Hepatocyte (in vitro differentiated cells): ENCODE results near the gene PGA4. TPM values are rescaled to one million over a fixed set of nuclear protein-coding genes. Genes with fewer than 3 reads are reported as not detected.

Experiments used
- DNase-seq: peaks from one replicate; pipeline ENCODE4 v3.0.0-alpha.2; 2016; ENCODE audit warnings: low spot score
- H2AFZ ChIP-seq: fragments of 200-600 bp; sonication (generic); 2 replicates; pipeline ENCODE4 v1.6.0; 2016; ENCODE audit warnings: antibody characterized with exemption, mild to moderate bottlenecking
- H3K27ac ChIP-seq: fragments of 200-600 bp; sonication (generic); 2 replicates; pipeline ENCODE4 v1.5.1; 2016; ENCODE audit warnings: mild to moderate bottlenecking
- H3K27me3 ChIP-seq: fragments of 200-600 bp; sonication (generic); 2 replicates; pipeline ENCODE4 v1.6.1; 2016
- H3K36me3 ChIP-seq: fragments of 200-600 bp; sonication (generic); replicated peaks from 2 replicates; pipeline ENCODE4 v1.5.1; 2016; ENCODE audit warnings: low read depth; ENCODE audit not compliant: insufficient read depth
- H3K4me1 ChIP-seq: fragments of 200-600 bp; sonication (generic); 2 replicates; pipeline ENCODE4 v1.5.1; 2016; ENCODE audit warnings: mild to moderate bottlenecking, moderate library complexity; ENCODE audit not compliant: insufficient read depth
- H3K4me2 ChIP-seq: fragments of 200-600 bp; sonication (generic); 2 replicates; pipeline ENCODE4 v1.6.0; 2016
- H3K4me3 ChIP-seq: fragments of 200-600 bp; sonication (generic); 2 replicates; pipeline ENCODE4 v1.5.1; 2016; ENCODE audit warnings: mild to moderate bottlenecking
- H3K79me2 ChIP-seq: fragments of 200-600 bp; sonication (generic); 2 replicates; pipeline ENCODE4 v1.6.0; 2017; ENCODE audit warnings: mild to moderate bottlenecking
- H3K9me2 ChIP-seq: fragments of 200-600 bp; sonication (generic); replicated peaks from 2 replicates; pipeline ENCODE4 v1.6.0; 2017; ENCODE audit warnings: mild to moderate bottlenecking; ENCODE audit not compliant: insufficient read depth
- H3K9me3 ChIP-seq: fragments of 200-600 bp; sonication (generic); 2 replicates; pipeline ENCODE4 v1.5.1; 2016; ENCODE audit warnings: low read depth, mild to moderate bottlenecking
- H4K20me1 ChIP-seq: fragments of 200-600 bp; sonication (generic); 2 replicates; pipeline ENCODE4 v1.6.0; 2016; ENCODE audit warnings: mild to moderate bottlenecking; ENCODE audit not compliant: insufficient read depth, poor library complexity, severe bottlenecking
- CTCF ChIP-seq: fragments of 200-600 bp; sonication (generic); IDR thresholded peaks from 2 replicates; pipeline ENCODE4 v1.5.1; 2016; ENCODE audit warnings: antibody characterized with exemption, mild to moderate bottlenecking; ENCODE audit not compliant: poor library complexity
- EZH2 ChIP-seq: fragments of 200-600 bp; sonication (generic); IDR thresholded peaks from 2 replicates; pipeline ENCODE4 v1.6.1; 2016; ENCODE audit warnings: antibody characterized with exemption, mild to moderate bottlenecking, borderline replicate concordance
- EZH2phosphoT487 ChIP-seq: fragments of 200-600 bp; sonication (generic); IDR thresholded peaks from one replicate; pipeline ENCODE4 v1.6.1; 2018; ENCODE audit warnings: antibody characterized with exemption, mild to moderate bottlenecking, low read depth, moderate library complexity; ENCODE audit not compliant: unreplicated experiment, severe bottlenecking
- WGBS: methylation state at CpG from one replicate; pipeline ENCODE4 v1.1.6; 2016; ENCODE audit warnings: low lambda C conversion rate; ENCODE audit errors: missing lambda C conversion rate; 5-methylcytosine and 5-hydroxymethylcytosine counted together
- polyA plus RNA-seq: library from polyadenylated mRNA; unstranded; fragments of >200 nt; fragmentation: Nextera tagmentation; extraction: Ambion mirVana; gene quantifications from 2 replicates; pipeline ENCODE4 v1.2.1, GENCODE V29; 2016
- total RNA-seq: library from RNA; depleted of rRNA; stranded (reverse); fragments of >200 nt; gene quantifications from 2 replicates; pipeline ENCODE4 v1.2.3, GENCODE V29; 2014

PGA4 gene
- total and polyA plus RNA-seq, 2 experiments from 2014 or later = 2.0 to 16.2 TPM

GRCh38 chr11:61278001-61278470 lies 55.9 kb downstream of the PGA4 start:
- no peaks in the 10 kb centered on the region for H3K79me2 ChIP-seq
- WGBS = 52% methylated on average over 10 of the region's 10 CpGs
- H3K4me1 ChIP-seq = no peaks in the 10 kb centered on the region
- no peaks in the 10 kb centered on the region for H3K9me2 ChIP-seq
- H3K27ac ChIP-seq = no peak overlapping the region
- H2AFZ ChIP-seq = no peak overlapping the region
- no peaks in the 10 kb centered on the region for H4K20me1 ChIP-seq
- H3K36me3 ChIP-seq = no peaks in the 10 kb centered on the region
- H3K9me3 ChIP-seq = no peaks in the 10 kb centered on the region
- H3K27me3 ChIP-seq = no peaks in the 10 kb centered on the region
- no peak overlapping the region for H3K4me2 ChIP-seq
- no peak overlapping the region for H3K4me3 ChIP-seq
- TF ChIP-seq CTCF (no peak), EZH2 (no peak), EZH2phosphoT487 (no peak)
- no peak for DNase-seq

GRCh38 chr11:61279934-61280659 lies 58.0 kb downstream of the PGA4 start:
- Histone ChIP-seq H3K9me2 (no peaks in the 10 kb centered on the region), H2AFZ (no peak overlapping the region), H3K9me3 (no peaks in the 10 kb centered on the region), H3K27ac (no peak overlapping the region), H3K36me3 (no peaks in the 10 kb centered on the region), H3K4me2 (no peak overlapping the region), H4K20me1 (no peaks in the 10 kb centered on the region), H3K4me1 (no peaks in the 10 kb centered on the region), H3K79me2 (no peaks in the 10 kb centered on the region), H3K27me3 (no peaks in the 10 kb centered on the region), H3K4me3 (no peak overlapping the region)
- no peak for TF ChIP-seq EZH2
- no peak for TF ChIP-seq EZH2phosphoT487
- no peak for TF ChIP-seq CTCF
- WGBS = 88% methylated on average over 12 of the region's 12 CpGs
- no peak for DNase-seq

GRCh38 chr11:61280883-61281580 lies 58.9 kb downstream of the PGA4 start:
- no peak overlapping the region for H3K4me3 ChIP-seq
- no peak overlapping the region for H2AFZ ChIP-seq
- no peak for DNase-seq
- no peaks in the 10 kb centered on the region for H3K36me3 ChIP-seq
- no peaks in the 10 kb centered on the region for H3K4me1 ChIP-seq
- no peaks in the 10 kb centered on the region for H3K9me3 ChIP-seq
- no peak for TF ChIP-seq EZH2phosphoT487
- no peak for TF ChIP-seq EZH2
- TF ChIP-seq CTCF = no peak
- H3K27me3 ChIP-seq = no peaks in the 10 kb centered on the region
- no peaks in the 10 kb centered on the region for H3K9me2 ChIP-seq
- H3K79me2 ChIP-seq = no peaks in the 10 kb centered on the region
- no peak overlapping the region for H3K4me2 ChIP-seq
- 94% methylated on average over 19 of the region's 20 CpGs for WGBS
- H3K27ac ChIP-seq = no peak overlapping the region
- no peaks in the 10 kb centered on the region for H4K20me1 ChIP-seq

Other genes with a start within 250 kb of the PGA4 start
- not detected in 2 replicates for gene CD5, start 119.9 kb upstream of the PGA4 start, total RNA-seq
- gene CD5, start 119.9 kb upstream of the PGA4 start, polyA plus RNA-seq = 0.06 TPM in 1 of 2 replicates, not detected in the other
- 12.2 and 17.0 TPM in 2 replicates for gene VPS37C, start 60.9 kb upstream of the PGA4 start, total RNA-seq
- 23.0 and 26.6 TPM in 2 replicates for gene VPS37C, start 60.9 kb upstream of the PGA4 start, polyA plus RNA-seq
- gene PGA3, start 18.8 kb upstream of the PGA4 start, total RNA-seq = 0.27 and 0.48 TPM in 2 replicates
- 0.39 and 1.4 TPM in 2 replicates for gene PGA3, start 18.8 kb upstream of the PGA4 start, polyA plus RNA-seq
- 0.77 and 1.5 TPM in 2 replicates for gene PGA5, start 18.8 kb downstream of the PGA4 start, total RNA-seq
- 1.8 and 2.7 TPM in 2 replicates for gene PGA5, start 18.8 kb downstream of the PGA4 start, polyA plus RNA-seq
- 6.7 and 7.8 TPM in 2 replicates for gene VWCE, start 73.0 kb downstream of the PGA4 start, total RNA-seq
- gene VWCE, start 73.0 kb downstream of the PGA4 start, polyA plus RNA-seq = 11.0 and 13.4 TPM in 2 replicates
- gene DDB1, start 110.8 kb downstream of the PGA4 start, total RNA-seq = 207 and 215 TPM in 2 replicates
- gene DDB1, start 110.8 kb downstream of the PGA4 start, polyA plus RNA-seq = 166 and 177 TPM in 2 replicates
- gene TKFC, start 110.9 kb downstream of the PGA4 start, total RNA-seq = 41.5 and 42.3 TPM in 2 replicates
- 98.4 and 104 TPM in 2 replicates for gene TKFC, start 110.9 kb downstream of the PGA4 start, polyA plus RNA-seq
- 34.8 and 37.2 TPM in 2 replicates for gene CYB561A3, start 139.5 kb downstream of the PGA4 start, total RNA-seq
- gene CYB561A3, start 139.5 kb downstream of the PGA4 start, polyA plus RNA-seq = 31.5 and 35.9 TPM in 2 replicates
- gene TMEM138, start 140.0 kb downstream of the PGA4 start, total RNA-seq = 26.4 and 32.8 TPM in 2 replicates
- 36.5 and 48.6 TPM in 2 replicates for gene TMEM138, start 140.0 kb downstream of the PGA4 start, polyA plus RNA-seq
- gene TMEM216, start 170.2 kb downstream of the PGA4 start, total RNA-seq = 26.9 and 28.7 TPM in 2 replicates
- 20.5 and 21.1 TPM in 2 replicates for gene TMEM216, start 170.2 kb downstream of the PGA4 start, polyA plus RNA-seq
- gene CPSF7, start 207.6 kb downstream of the PGA4 start, total RNA-seq = 29.7 and 39.6 TPM in 2 replicates
- gene CPSF7, start 207.6 kb downstream of the PGA4 start, polyA plus RNA-seq = 27.5 and 29.0 TPM in 2 replicates
- 47.8 and 62.3 TPM in 2 replicates for gene SDHAF2, start 207.8 kb downstream of the PGA4 start, total RNA-seq
- gene SDHAF2, start 207.8 kb downstream of the PGA4 start, polyA plus RNA-seq = 72.0 and 74.3 TPM in 2 replicates